A549 (cell line): ENCODE results near the gene GNAT3. TPM values are rescaled to one million over a fixed set of nuclear protein-coding genes. Genes with fewer than 3 reads are reported as not detected.

Experiments used
- ATAC-seq, 2 experiments: fragments of 200-7000 bp in 1 of 2; fragments of >200 bp in 1 of 2; cut with Nextera tagmentation in 1 of 2; cut with Tn5 transposase in 1 of 2; 3 replicates each; pipeline versions ENCODE4 v1.8.0 to v1.9.1; 2018 to 2020; ENCODE audit warnings: mild to moderate bottlenecking in 1 of 2, moderate library complexity in 1 of 2
- CTCF ChIA-PET: fragments of 300-600 bp; sonication (Branson Sonifier 250); formaldehyde crosslinking; extraction: SDS; loops from one replicate; lab custom pipeline; 2021; ENCODE audit warnings: antibody characterized with exemption, inconsistent platforms; lab: Yijun Ruan, JAX
- POLR2A ChIA-PET: fragments of 350-600 bp; formaldehyde crosslinking; extraction: SDS; loops from one replicate; lab custom pipeline; 2021; ENCODE audit warnings: antibody characterized with exemption, inconsistent platforms; lab: Yijun Ruan, JAX
- DNase-seq, 2 experiments: peaks; one replicate each; pipeline versions ENCODE4 v3.0.0 to v3.0.0-alpha.2; 2011 to 2016; ENCODE audit warnings: low read depth in 1 of 2, low spot score in 1 of 2
- FAIRE-seq: peaks from 2 replicates; lab custom pipeline; 2011; peaks lifted over from hg19 to GRCh38; lab: Jason Lieb, UNC
- H3K27ac ChIP-seq, 2 experiments: fragments of >200 bp; sonication (Bioruptor Twin); formaldehyde crosslinking; 3 replicates each; pipeline ENCODE4 v1.5.1; 2016 to 2017
- H3K4me1 ChIP-seq: fragments of >200 bp; sonication (Bioruptor Twin); formaldehyde crosslinking; 3 replicates; pipeline ENCODE4 v1.6.1; 2016
- H3K4me2 ChIP-seq: fragments of >200 bp; sonication (Bioruptor Twin); formaldehyde crosslinking; 3 replicates; pipeline ENCODE4 v1.6.1; 2016
- H3K4me3 ChIP-seq: fragments of >200 bp; sonication (Bioruptor Twin); formaldehyde crosslinking; 3 replicates; pipeline ENCODE4 v1.5.1; 2016
- H3K9me3 ChIP-seq: fragments of >200 bp; sonication (Bioruptor Twin); formaldehyde crosslinking; 3 replicates; pipeline ENCODE4 v1.6.1; 2016
- BHLHE40 ChIP-seq: IDR thresholded peaks from 2 replicates; pipeline ENCODE4 v1.6.1; 2012; ENCODE audit warnings: low read depth, low read length, inconsistent platforms
- ELK1 ChIP-seq: fragments of 150-350 bp; IDR thresholded peaks from 2 replicates; pipeline ENCODE4 v1.6.1; 2014; ENCODE audit warnings: low read depth, mild to moderate bottlenecking, low read length
- JUNB ChIP-seq: fragments of >200 bp; sonication (Bioruptor Twin); formaldehyde crosslinking; IDR thresholded peaks from 2 replicates; pipeline ENCODE4 v1.6.1; 2016
- NR3C1 ChIP-seq: fragments of >200 bp; sonication (Bioruptor Twin); formaldehyde crosslinking; IDR thresholded peaks from 3 replicates; pipeline ENCODE4 v1.6.1; 2017
- POLR2AphosphoS2 ChIP-seq: conservative IDR thresholded peaks from 2 replicates; pipeline ENCODE4 v1.6.1; 2012; ENCODE audit warnings: low read length, improper control_type of control experiment, inconsistent platforms
- RARB ChIP-seq: fragments of 250-450 bp; sonication (Bioruptor Pico); IDR thresholded peaks from 2 replicates; pipeline ENCODE4 v1.8.0; 2021; ENCODE audit warnings: mild to moderate bottlenecking, moderate library complexity
- SMC3 ChIP-seq: fragments of >200 bp; sonication (Bioruptor Twin); formaldehyde crosslinking; IDR thresholded peaks from 3 replicates; pipeline ENCODE4 v1.6.1; 2018; ENCODE audit warnings: inconsistent platforms
- WGBS: methylation state at CpG from one replicate; pipeline ENCODE4 v1.1.6; 2017; ENCODE audit errors: missing lambda C conversion rate; 5-methylcytosine and 5-hydroxymethylcytosine counted together
- polyA plus RNA-seq, 4 experiments: library from polyadenylated mRNA; depleted of rRNA in 3 of 4; stranded (reverse); fragments of >200 nt; fragmentation: RNase III in 1 of 4; extraction: RNeasy Plus Mini Kit Qiagen cat#74134 plus additional on column Dnase treatment in 1 of 4; gene quantifications; 2 replicates in 3 of 4; 3 replicates in 1 of 4; pipeline ENCODE4 v1.2.3, GENCODE V29; 2011 to 2017

The GNAT3 gene
- polyA plus RNA-seq, 2 of the 4 experiments (the other 2 are of a cell fraction): not detected

GRCh38 chr7:80412842-80413241 lies 99.0 kb downstream of the GNAT3 start (continued):
- 0 out of 2 replicates have a peak, but pooled peaks have one; percentile 17 for TF ChIP-seq JUNB
- TF ChIP-seq RARB: no peak

GRCh38 chr7:80411621-80412020 lies 100.2 kb downstream of the GNAT3 start:
- CTCF ChIA-PET: interaction anchor here (0.9 to 1.4 kb wide), 3 partner anchors 9 to 277 kb away, joined by 3 to 5 read pairs (median 4); partner anchors contain the start of gene GNAI1
- no peak for ATAC-seq
- Histone ChIP-seq H3K4me2 (no peak overlapping the region), H3K4me1 (0 out of 3 replicates have a peak, but pooled peaks cover 3% of the 10 kb centered on the region), H3K4me3 (no peak overlapping the region), H3K9me3 (no peaks in the 10 kb centered on the region), H3K27ac (no peak overlapping the region)
- TF ChIP-seq ELK1: no peak
- FAIRE-seq: no peak
- POLR2A ChIA-PET: no interaction called here
- no peak for DNase-seq
- 87% methylated on average over 2 of the region's 2 CpGs for WGBS

GRCh38 chr7:80410081-80410480 lies 101.8 kb downstream of the GNAT3 start:
- H3K27ac ChIP-seq: no peak overlapping the region
- H3K9me3 ChIP-seq: no peaks in the 10 kb centered on the region
- CTCF ChIA-PET: interaction anchor here (0.8 to 1.3 kb wide), 3 partner anchors 14 to 18 kb away, joined by 3 to 4 read pairs (median 3); no protein-coding TSS in a partner anchor
- 0 out of 3 replicates have a peak, but pooled peaks cover 3% of the 10 kb centered on the region for H3K4me1 ChIP-seq
- POLR2A ChIA-PET: no interaction called here
- FAIRE-seq (no peak), DNase-seq (no peak), ATAC-seq (no peak)
- TF ChIP-seq NR3C1 (no peak), SMC3 (no peak), JUNB (no peak), BHLHE40 (no peak), POLR2AphosphoS2 (no peak)
- no peak overlapping the region for H3K4me3 ChIP-seq
- H3K4me2 ChIP-seq: no peak overlapping the region

Other genes starting within 250 kb of the GNAT3 start
- gene CD36, start 126.6 kb upstream of the GNAT3 start, polyA plus RNA-seq (2011; rRNA removed): 0.37 and 0.60 TPM in 2 replicates
- gene CD36, start 126.6 kb upstream of the GNAT3 start, polyA plus RNA-seq (2017; fragmentation: RNase III; extraction: RNeasy Plus Mini Kit Qiagen cat#74134 plus additional on column Dnase treatment): 0.11 to 0.13 TPM (median 0.12 TPM) in 3 replicates